Adrenal gland (tissue), 5 donors: ENCODE data around the gene SPINDOC.

ENCODE experiments used
- POLR2A ChIP-seq, 2 donors: fragments of 450-650 bp; IDR thresholded peaks; one replicate each; pipeline ENCODE4 v1.6.1; 2017; ENCODE audit warnings: antibody characterized with exemption in 2 of 2, mild to moderate bottlenecking in 2 of 2, moderate library complexity in 1 of 2
- TF ChIP-seq, protein P1 (sequence below), 6 experiments: fragments of 450-650 bp in 4 of 6; fragments of 200-600 bp in 2 of 6; sonication (generic) in 1 of 6; IDR thresholded peaks; 1 replicate in 5 of 6; 2 replicates in 1 of 6; pipeline versions ENCODE4 v1.5.1 to v1.8.0; 2016 to 2021; ENCODE audit warnings: antibody characterized with exemption in 6 of 6, mild to moderate bottlenecking in 2 of 6, moderate library complexity in 1 of 6
- donor health status: DM: no; HTN: no; CAD: no.

DNA sequence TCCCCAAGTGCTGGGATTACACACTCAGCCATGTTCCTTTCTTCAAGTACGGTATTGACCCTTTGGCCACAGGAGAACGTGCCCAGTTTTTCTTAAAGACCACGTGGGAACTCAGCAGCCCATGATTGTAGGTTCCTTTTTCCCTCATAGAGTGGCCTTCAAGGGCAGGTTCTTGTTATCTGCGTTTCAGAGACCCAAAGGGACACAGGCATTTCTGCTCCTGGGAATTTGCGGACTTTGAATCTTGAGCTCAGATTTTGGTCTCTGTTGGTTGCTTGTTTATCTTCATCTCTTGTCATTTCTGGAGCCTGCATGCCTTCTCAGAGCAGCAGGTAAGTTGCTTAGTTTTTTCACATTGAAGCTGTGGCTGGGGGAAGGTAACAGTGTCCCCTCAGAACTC lies 37.7 kb downstream of the SPINDOC start:
- TF ChIP-seq, protein P1, sequence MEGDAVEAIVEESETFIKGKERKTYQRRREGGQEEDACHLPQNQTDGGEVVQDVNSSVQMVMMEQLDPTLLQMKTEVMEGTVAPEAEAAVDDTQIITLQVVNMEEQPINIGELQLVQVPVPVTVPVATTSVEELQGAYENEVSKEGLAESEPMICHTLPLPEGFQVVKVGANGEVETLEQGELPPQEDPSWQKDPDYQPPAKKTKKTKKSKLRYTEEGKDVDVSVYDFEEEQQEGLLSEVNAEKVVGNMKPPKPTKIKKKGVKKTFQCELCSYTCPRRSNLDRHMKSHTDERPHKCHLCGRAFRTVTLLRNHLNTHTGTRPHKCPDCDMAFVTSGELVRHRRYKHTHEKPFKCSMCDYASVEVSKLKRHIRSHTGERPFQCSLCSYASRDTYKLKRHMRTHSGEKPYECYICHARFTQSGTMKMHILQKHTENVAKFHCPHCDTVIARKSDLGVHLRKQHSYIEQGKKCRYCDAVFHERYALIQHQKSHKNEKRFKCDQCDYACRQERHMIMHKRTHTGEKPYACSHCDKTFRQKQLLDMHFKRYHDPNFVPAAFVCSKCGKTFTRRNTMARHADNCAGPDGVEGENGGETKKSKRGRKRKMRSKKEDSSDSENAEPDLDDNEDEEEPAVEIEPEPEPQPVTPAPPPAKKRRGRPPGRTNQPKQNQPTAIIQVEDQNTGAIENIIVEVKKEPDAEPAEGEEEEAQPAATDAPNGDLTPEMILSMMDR (IDR thresholded peaks at IDR 0.05) = no peak
- TF ChIP-seq POLR2A (IDR thresholded peaks at IDR 0.05) = no peak
